Prostate gland (tissue), 2 donors: ENCODE measurements around the gene ARSG. TPM values are rescaled to one million over a fixed set of nuclear protein-coding genes. Genes with fewer than 3 reads are reported as not detected.
"Not testable (repeated sequence)": the region's sequence is repeated elsewhere in the genome, so short reads cannot be mapped to it uniquely, and the experiment has no call there.

ENCODE experiments used
- DNase-seq: peaks from one replicate; pipeline ENCODE4 v3.0.0-alpha.2; 2019; ENCODE audit warnings: low spot score
- H3K27ac ChIP-seq, 2 donors: fragments of 200-600 bp; sonication (generic); 2 replicates each; pipeline ENCODE4 v1.5.1; 2017 to 2019
- H3K27me3 ChIP-seq: fragments of 200-600 bp; sonication (generic); replicated peaks from 2 replicates; pipeline ENCODE4 v1.5.1; 2019; ENCODE audit not compliant: insufficient read depth
- H3K36me3 ChIP-seq, 2 donors: fragments of 200-600 bp; sonication (generic); 1 replicate in 1 of 2; 2 replicates in 1 of 2; pipeline versions ENCODE4 v1.5.1 to v1.8.1; 2017 to 2019
- H3K4me1 ChIP-seq: fragments of 200-600 bp; sonication (generic); replicated peaks from 2 replicates; pipeline ENCODE4 v1.5.1; 2019
- H3K4me3 ChIP-seq, 2 donors: fragments of 200-600 bp; sonication (generic); 2 replicates each; pipeline ENCODE4 v1.5.1; 2017 to 2019
- H3K9me3 ChIP-seq: fragments of 200-600 bp; sonication (generic); 2 replicates; pipeline ENCODE4 v1.5.1; 2017
- POLR2A ChIP-seq: fragments of 450-650 bp; IDR thresholded peaks from one replicate; pipeline ENCODE4 v1.6.1; 2016; ENCODE audit warnings: antibody characterized with exemption, mild to moderate bottlenecking
- POLR2AphosphoS5 ChIP-seq: sonication (generic); formaldehyde crosslinking; IDR thresholded peaks from one replicate; pipeline ENCODE4 v1.6.1; 2017; ENCODE audit warnings: antibody characterized with exemption
- WGBS: methylation state at CpG from one replicate; pipeline ENCODE4 v1.1.5; 2018; 5-methylcytosine and 5-hydroxymethylcytosine counted together
- intact Hi-C: fragments of 100-400 bp; cut with DNase I; formaldehyde crosslinking; loops from one replicate; pipeline ENCODE4 v1.14.2; 2022
- total RNA-seq, 2 donors: library from RNA; depleted of rRNA; stranded (reverse); fragments of >200 nt; gene quantifications; one replicate each; pipeline ENCODE4 v1.1.0, GENCODE V29; 2016
- TF ChIP-seq, protein P1 (sequence below), 4 experiments: fragments of 200-600 bp in 2 of 4; fragments of 450-650 bp in 2 of 4; sonication (generic) in 2 of 4; IDR thresholded peaks; 1 replicate in 3 of 4; 2 replicates in 1 of 4; pipeline ENCODE4 v1.5.1; 2016 to 2019; ENCODE audit warnings: antibody characterized with exemption in 4 of 4, mild to moderate bottlenecking in 2 of 4, moderate library complexity in 2 of 4

The ARSG gene
- total RNA-seq, 2 donors from 2014 or later, result 1.5 to 8.3 TPM

GRCh38 chr17:68413597-68414560 is 122.6 kb downstream of the ARSG start:
- H3K4me3 ChIP-seq, result peak overlapping the region; percentile 28 to 35
- H3K27me3 ChIP-seq, H3K9me3 ChIP-seq, H3K36me3 ChIP-seq, H3K4me1 ChIP-seq, DNase-seq, intact Hi-C loops: not testable (repeated sequence)
- peak; percentile 8 for TF ChIP-seq POLR2AphosphoS5
- H3K27ac ChIP-seq, result peak overlapping the region in 1 of 2 donors; percentile 33
- 11% methylated on average over 31 of the region's 34 CpGs for WGBS

- H3K27ac ChIP-seq, intact Hi-C loops, H3K36me3 ChIP-seq, H3K27me3 ChIP-seq, H3K4me1 ChIP-seq, H3K4me3 ChIP-seq, H3K9me3 ChIP-seq, DNase-seq: not testable (repeated sequence)
These were observed 123.6 kb downstream of the ARSG start for GRCh38 chr17:68414901-68415300.

DNA sequence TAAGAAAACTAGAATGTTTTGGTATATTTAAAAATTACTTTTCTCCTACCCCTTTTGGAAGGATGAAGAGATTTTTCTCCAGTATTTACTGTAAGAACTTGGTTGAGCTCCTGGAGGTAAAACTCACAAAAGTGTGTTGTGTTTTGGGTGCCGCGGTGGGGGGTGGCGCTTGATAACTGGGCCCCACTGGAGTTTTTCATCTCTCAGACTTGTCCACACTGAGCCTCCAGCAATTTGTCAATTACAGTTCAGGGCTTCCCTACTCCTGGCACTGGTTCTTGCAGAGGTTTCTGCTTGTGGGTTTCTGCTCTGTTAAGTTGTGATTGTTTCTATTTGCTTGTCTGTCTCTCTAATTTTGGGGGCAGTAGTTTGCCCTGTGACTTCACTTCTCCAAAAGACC is 126.0 kb downstream of the ARSG start:
- Histone ChIP-seq H3K36me3 (no peaks in the 10 kb centered on the region), H3K27ac (no peak overlapping the region), H3K9me3 (no peaks in the 10 kb centered on the region), H3K4me1 (no peaks in the 10 kb centered on the region), H3K4me3 (no peak overlapping the region), H3K27me3 (no peaks in the 10 kb centered on the region)
- DNase-seq, result no peak
- 96% methylated on average over 3 of the region's 3 CpGs for WGBS
- TF ChIP-seq, protein P1, sequence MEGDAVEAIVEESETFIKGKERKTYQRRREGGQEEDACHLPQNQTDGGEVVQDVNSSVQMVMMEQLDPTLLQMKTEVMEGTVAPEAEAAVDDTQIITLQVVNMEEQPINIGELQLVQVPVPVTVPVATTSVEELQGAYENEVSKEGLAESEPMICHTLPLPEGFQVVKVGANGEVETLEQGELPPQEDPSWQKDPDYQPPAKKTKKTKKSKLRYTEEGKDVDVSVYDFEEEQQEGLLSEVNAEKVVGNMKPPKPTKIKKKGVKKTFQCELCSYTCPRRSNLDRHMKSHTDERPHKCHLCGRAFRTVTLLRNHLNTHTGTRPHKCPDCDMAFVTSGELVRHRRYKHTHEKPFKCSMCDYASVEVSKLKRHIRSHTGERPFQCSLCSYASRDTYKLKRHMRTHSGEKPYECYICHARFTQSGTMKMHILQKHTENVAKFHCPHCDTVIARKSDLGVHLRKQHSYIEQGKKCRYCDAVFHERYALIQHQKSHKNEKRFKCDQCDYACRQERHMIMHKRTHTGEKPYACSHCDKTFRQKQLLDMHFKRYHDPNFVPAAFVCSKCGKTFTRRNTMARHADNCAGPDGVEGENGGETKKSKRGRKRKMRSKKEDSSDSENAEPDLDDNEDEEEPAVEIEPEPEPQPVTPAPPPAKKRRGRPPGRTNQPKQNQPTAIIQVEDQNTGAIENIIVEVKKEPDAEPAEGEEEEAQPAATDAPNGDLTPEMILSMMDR (IDR thresholded peaks at IDR 0.05), result no peak
- TF ChIP-seq POLR2AphosphoS5 (no peak), POLR2A (no peak)
- intact Hi-C loops, result no loop called here

- H3K27me3 ChIP-seq, result no peaks in the 10 kb centered on the region
- H3K27ac ChIP-seq, result no peak overlapping the region
- WGBS, result 66% methylated on average over 4 of the region's 4 CpGs
- TF ChIP-seq POLR2A (no peak), POLR2AphosphoS5 (no peak)
- TF ChIP-seq, protein P1 (IDR thresholded peaks at IDR 0.05), result no peak
- H3K4me3 ChIP-seq, result no peak overlapping the region
- no peaks in the 10 kb centered on the region for H3K4me1 ChIP-seq
- intact Hi-C loops, result no loop called here
- DNase-seq, result no peak
- peaks cover 0 to 6% of the 10 kb centered on the region in 2 donors for H3K36me3 ChIP-seq
- H3K9me3 ChIP-seq, result no peaks in the 10 kb centered on the region
These were observed 127.6 kb downstream of the ARSG start for GRCh38 chr17:68418876-68419275.

- H3K27ac ChIP-seq, result no peak overlapping the region
- no peak for DNase-seq
- H3K4me1 ChIP-seq, result no peaks in the 10 kb centered on the region
- no peaks in the 10 kb centered on the region for H3K27me3 ChIP-seq
- H3K9me3 ChIP-seq, result no peaks in the 10 kb centered on the region
- WGBS, result 89% methylated on average over 14 of the region's 14 CpGs
- TF ChIP-seq POLR2A, result no peak
- TF ChIP-seq POLR2AphosphoS5, result no peak
- TF ChIP-seq, protein P1 (IDR thresholded peaks at IDR 0.05), result no peak
- no peak overlapping the region for H3K4me3 ChIP-seq
- H3K36me3 ChIP-seq, result peaks cover 0 to 6% of the 10 kb centered on the region in 2 donors
- intact Hi-C loops, result no loop called here
These were observed 128.8 kb downstream of the ARSG start for GRCh38 chr17:68420065-68420464.

DNA sequence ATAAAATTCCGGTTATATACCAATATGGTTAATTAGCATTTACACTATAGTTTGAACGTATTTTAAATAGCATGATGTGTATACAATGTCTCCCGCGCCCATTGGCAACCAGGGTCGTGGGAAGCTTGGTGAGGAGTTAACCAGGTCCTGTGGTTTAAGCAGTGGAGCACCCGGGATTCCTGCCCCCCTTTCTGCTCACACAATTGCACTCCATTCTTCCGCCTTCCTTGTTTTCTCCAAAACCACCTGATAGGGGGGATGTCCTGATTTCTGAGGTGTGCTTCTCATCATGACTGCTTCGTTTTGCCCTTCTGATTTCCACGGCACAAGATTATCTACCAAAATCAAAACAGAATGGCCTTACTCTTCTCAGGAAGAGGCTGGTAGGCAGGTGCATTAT is 130.2 kb downstream of the ARSG start:
- peaks cover 0 to 6% of the 10 kb centered on the region in 2 donors for H3K36me3 ChIP-seq

More for the DNA sequence above, 130.2 kb downstream of the ARSG start:
- no peak for DNase-seq
- H3K27me3 ChIP-seq, result no peaks in the 10 kb centered on the region
- H3K4me1 ChIP-seq, result no peaks in the 10 kb centered on the region
- H3K27ac ChIP-seq, result no peak overlapping the region
- 79% methylated on average over 9 of the region's 9 CpGs for WGBS
- no peak overlapping the region for H3K4me3 ChIP-seq
- TF ChIP-seq POLR2A (no peak), POLR2AphosphoS5 (no peak)
- TF ChIP-seq, protein P1 (IDR thresholded peaks at IDR 0.05), result no peak
- no peaks in the 10 kb centered on the region for H3K9me3 ChIP-seq
- intact Hi-C loops, result no loop called here
